ENCODE results near the gene SRGAP2B.
"Not testable (repeated sequence)": the region's sequence is repeated elsewhere in the genome, so short reads cannot be mapped to it uniquely, and the experiment has no call there.

The SRGAP2B gene

GRCh38 chr1:145045571-145046273 is 49.4 kb downstream of the SRGAP2B start:
- not testable (repeated sequence) for DNase-seq (ENCODE audit: low read depth, low spot score)

DNA sequence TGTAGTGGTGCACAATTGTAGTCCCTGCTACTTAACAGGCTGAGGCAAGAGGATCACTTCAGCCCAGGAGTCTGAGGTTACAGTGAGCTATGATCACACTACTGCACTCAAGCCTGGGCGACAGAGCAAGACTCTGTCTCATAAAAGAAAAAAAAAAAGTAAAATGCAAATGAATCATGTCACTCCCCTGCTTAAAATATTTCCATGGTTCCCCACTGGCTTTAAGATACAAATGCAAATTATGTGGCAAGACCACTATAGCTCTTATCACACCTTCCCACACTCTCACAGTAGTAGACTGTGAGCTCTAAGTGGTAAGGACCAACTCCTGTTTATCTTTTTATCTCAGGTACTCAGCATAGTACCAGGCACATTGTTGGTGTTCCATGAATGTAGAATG is 53.6 kb downstream of the SRGAP2B start:
- not testable (repeated sequence) for DNase-seq (ENCODE audit: low read depth, low spot score)

GRCh38 chr1:145036019-145036418 is 59.1 kb downstream of the SRGAP2B start:
- not testable (repeated sequence) for DNase-seq (ENCODE audit: low read depth, low spot score)

DNA sequence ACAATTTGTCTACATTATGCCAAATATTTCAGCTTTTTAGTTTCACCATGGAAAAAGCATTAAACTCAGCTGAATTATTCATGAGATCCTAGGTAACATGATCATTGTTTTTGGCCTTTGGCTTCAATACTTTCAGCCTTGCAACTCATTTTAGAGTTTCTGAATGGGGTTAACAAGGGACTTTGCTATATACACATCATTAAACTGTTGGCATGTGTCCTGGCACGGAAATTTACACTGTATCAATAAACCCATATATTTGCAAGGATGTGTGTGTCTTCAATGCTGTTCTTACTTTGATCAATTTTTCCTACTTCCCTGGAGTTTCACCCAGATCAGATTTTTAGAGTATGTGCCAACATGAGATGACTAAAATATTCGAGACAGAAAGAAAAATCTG is 61.6 kb downstream of the SRGAP2B start:
- not testable (repeated sequence) for DNase-seq (ENCODE audit: low read depth, low spot score)

DNA sequence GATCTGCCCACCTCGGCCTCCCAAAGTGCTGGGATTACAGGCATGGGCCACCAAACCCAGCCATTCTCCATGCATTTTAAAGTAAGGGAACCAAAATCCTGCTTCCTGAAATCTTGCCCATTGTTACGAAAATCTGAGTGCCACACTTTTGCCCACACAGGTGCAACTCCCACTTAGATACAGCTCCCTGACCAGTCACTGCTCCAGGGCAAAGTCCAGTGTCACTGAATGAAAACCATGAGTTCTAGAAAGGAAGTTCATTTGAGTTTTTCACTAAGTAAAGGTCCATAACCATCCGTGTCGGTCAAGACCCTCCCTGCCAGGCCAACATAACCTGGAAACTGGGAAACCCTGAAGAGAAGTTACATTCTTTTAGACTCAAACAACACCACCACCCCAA is 67.9 kb downstream of the SRGAP2B start:
- not testable (repeated sequence) for DNase-seq (ENCODE audit: low read depth, low spot score)

DNA sequence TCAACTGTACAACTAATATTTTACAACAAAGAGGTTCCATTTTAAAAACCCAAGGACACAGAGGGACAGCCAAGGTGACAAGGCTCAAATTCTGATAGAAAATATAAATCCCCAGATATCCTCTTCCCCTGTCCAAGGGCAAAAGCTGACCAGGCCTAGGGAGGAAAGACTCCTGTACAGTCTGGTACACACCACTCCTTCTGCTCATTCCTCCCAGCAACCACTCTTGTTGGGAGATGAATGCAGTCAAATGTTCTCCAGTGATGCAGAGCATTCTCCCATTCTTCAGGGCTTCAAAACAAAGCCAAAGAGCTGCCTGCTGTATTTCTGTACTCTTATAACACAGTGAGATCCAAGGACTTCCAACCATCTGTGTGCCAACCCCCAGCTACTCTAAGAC is 69.8 kb downstream of the SRGAP2B start:
- DNase-seq (ENCODE audit: low read depth, low spot score), result not testable (repeated sequence)

DNA sequence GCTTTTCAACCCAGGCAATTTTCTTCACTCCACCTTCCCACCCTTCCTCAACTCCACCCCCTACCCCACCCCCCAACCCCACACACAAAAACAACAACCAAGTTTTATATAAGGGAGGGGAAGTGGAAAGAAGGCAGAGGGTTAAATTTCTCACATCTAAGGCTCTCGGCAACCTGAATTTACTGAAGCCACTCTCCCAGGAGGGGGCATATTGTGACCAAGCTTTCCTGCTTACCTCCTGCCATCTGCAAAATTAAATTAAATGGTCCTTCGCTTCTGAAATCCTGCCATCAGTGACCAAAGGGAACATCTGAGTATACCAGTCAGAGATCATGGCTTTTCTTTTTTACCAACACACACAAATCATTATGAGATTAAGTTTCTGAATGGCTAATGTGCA is 72.9 kb downstream of the SRGAP2B start:
- not testable (repeated sequence) for DNase-seq (ENCODE audit: low read depth, low spot score)

DNA sequence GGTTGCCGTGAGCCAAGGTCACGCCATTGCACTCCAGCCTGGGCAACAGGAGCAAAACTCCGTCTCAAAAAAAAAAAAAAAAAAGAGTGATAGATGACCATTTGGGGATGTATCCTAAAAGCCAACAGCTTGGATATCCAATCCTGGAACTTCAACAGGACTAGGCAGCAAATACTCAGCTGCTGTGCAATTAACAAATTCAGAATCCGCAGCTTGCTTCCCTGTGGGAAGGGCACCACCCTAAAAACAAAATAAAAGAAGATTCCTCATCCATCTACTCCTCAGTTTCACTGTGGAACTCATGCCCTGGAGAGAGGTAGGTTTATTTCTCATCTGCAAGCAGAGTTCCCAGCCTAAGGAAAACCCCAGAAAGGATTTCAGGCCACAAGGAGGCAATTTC is 73.4 kb downstream of the SRGAP2B start:
- DNase-seq (ENCODE audit: low read depth, low spot score), result not testable (repeated sequence)

- not testable (repeated sequence) for DNase-seq (ENCODE audit: low read depth, low spot score)
Measured at GRCh38 chr1:145019709-145020108, 75.4 kb downstream of the SRGAP2B start.

GRCh38 chr1:145017725-145018124 is 77.4 kb downstream of the SRGAP2B start:
- DNase-seq (ENCODE audit: low read depth, low spot score), result not testable (repeated sequence)

- DNase-seq (ENCODE audit: low read depth, low spot score), result not testable (repeated sequence)
Measured at GRCh38 chr1:145016492-145016862, 78.7 kb downstream of the SRGAP2B start.

DNA sequence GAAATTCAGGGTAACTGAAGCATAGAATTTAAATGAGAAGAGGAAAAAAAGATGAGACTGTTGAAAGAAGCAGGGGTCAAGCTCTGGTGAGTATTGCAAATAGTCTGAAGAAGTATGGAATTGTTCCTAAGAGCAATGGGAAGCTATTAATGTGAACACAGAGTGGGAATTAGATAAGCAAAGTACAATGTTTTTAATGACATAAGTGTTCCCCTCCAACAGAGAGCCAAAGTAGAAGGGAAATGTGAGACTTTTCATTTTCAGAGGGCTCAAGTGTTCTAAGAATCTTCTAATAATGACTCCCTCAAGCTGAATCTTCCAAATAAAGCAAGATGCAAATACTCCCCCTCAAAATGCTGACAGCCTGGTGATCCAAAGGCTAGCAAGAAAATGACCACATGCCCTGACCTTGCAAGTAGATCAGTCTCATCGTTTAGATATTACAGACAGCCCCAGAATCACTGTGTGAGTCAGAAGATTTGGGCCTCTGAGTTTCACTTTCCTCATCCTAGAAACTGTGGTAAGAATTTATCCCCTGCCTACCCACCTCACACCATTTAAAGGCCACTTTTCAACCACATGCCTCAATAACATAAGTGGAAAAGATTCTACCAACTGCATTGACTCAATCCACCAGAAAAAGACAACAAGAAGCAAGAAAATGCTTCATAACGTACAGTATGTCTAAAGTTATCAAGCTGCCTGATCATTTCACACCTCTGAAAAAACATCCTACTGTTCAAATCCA is 79.2 kb downstream of the SRGAP2B start:
- not testable (repeated sequence) for DNase-seq (ENCODE audit: low read depth, low spot score)

GRCh38 chr1:145013353-145013752 is 81.8 kb downstream of the SRGAP2B start:
- DNase-seq (ENCODE audit: low read depth, low spot score), result not testable (repeated sequence)

GRCh38 chr1:145011811-145012210 is 83.3 kb downstream of the SRGAP2B start:
- not testable (repeated sequence) for DNase-seq (ENCODE audit: low read depth, low spot score)

DNA sequence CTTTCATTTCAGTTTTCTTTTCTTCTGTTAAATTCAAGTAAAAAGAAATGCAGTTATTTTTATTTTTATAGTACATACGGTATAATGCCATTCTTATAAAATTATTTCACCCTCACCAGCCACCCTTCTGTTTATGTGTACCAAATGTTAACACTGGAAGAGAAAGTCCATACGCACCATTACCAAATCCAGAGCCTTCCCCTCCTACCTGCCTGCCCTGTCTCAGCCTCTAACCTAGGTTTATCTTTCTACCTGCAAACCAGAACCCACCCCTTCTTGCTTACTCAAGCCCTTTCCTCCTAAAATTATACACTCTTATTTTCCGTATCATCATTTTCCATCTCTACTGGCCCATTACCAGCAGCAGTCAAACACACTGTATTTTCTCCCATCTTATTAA is 84.5 kb downstream of the SRGAP2B start:
- DNase-seq (ENCODE audit: low read depth, low spot score), result not testable (repeated sequence)

- not testable (repeated sequence) for DNase-seq (ENCODE audit: low read depth, low spot score)
Measured at GRCh38 chr1:145009928-145010327, 85.2 kb downstream of the SRGAP2B start.

- not testable (repeated sequence) for DNase-seq (ENCODE audit: low read depth, low spot score)
Measured at GRCh38 chr1:145008388-145008787, 86.7 kb downstream of the SRGAP2B start.

- not testable (repeated sequence) for DNase-seq (ENCODE audit: low read depth, low spot score)
Measured at GRCh38 chr1:145005142-145005541, 90.0 kb downstream of the SRGAP2B start.

DNA sequence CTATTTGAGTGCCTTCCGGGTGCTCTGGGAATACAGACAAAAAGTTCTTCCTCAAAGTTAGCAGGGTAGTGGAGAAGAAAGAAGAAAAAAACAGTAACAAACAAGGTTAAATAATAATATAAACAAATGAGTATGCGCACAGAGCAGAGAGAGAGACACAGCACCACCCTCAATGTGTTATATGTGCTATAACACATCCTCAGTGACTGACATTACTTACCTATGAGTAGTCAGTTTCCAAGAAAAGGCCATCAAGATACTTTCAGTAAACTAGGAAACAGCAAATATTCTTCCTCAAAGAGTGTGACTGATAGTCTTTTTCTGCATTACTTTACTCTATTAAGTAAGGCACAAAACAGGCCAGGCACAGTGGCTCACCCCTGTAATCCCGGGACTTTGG is 93.7 kb downstream of the SRGAP2B start:
- DNase-seq (ENCODE audit: low read depth, low spot score), result not testable (repeated sequence)

- not testable (repeated sequence) for DNase-seq (ENCODE audit: low read depth, low spot score)
Measured at GRCh38 chr1:145000743-145001326, 94.3 kb downstream of the SRGAP2B start.

DNA sequence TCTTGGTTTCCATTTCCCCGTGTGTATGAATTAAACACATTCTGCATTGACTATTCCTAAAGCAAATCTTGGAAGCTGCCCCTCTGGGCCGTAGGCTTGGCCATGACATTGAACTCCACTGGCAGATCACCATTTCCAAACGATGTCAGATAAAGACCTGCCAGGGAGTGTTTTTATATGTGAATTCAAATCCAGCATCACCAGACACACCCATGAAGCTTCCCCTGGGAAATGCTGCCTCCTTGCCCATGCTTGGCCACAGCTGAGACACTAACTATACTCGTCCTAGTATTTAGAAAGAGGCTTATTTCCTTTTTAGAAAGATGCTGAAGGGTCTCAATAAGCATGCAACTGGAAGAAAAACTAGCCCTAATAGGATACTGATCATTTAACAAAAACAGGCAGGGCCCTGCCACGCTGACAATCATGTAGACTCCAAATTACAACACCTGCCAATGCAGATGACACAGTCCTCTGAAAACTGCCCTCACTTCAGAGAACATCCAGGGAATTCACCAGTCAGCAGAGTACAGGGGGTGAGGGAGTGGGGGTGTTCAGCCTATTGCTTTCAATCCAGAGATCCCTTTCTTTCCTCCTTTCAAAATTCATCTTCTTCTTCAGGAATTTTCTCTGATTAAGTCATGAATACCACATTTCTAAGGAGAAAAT is 94.9 kb downstream of the SRGAP2B start:
- DNase-seq (ENCODE audit: low read depth, low spot score), result not testable (repeated sequence)

DNA sequence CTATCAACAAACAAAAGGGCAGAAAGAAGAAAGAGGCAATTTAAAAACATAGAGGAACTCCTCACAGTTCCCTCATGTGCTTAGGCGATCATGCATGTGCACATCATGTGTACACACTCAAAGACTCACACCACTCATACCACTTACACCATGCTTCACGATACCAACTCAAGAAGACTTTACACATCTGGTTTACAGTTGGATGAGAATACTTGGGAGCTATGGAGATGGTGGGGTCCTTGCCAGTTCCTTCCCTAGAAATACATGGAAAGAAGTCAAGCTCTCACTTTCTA is 96.2 kb downstream of the SRGAP2B start:
- not testable (repeated sequence) for DNase-seq (ENCODE audit: low read depth, low spot score)

All from activated CD4-positive, CD25-positive, alpha-beta regulatory T cell treated with anti-CD3 and anti-CD28 coated beads, Interleukin-2, amount 50 U/mL, for 16 hours (primary cell).